ENCODE measurements around the gene NUMBL. TPM values are rescaled to one million over a fixed set of nuclear protein-coding genes. Genes with fewer than 3 reads are reported as not detected.

The NUMBL gene
- total and polyA plus RNA-seq, 9 of the 15 experiments (the other 6 are each of a cell fraction or from before 2014, with no cell fraction given), result 0.39 to 38.6 (median 6.6) TPM

- in situ Hi-C loops (cut with MboI), result no loop called here
- ATAC-seq (no peak), DNase-seq (ENCODE audit: extremely low read depth in 1 of 4, low spot score in 3 of 4) (no peak), FAIRE-seq (no peak)
- H4K20me1 ChIP-seq (replicated peaks; ENCODE audit: control insufficient read depth, insufficient read depth, low read length), result no peaks in the 10 kb centered on the region
- TF ChIP-seq MXI1 (IDR thresholded peaks at IDR 0.05; ENCODE audit: low read depth, low read length) (no peak), ZNF512 (tag; IDR thresholded peaks at IDR 0.05) (peak; percentile 80)
- ChIA-PET CTCF (ENCODE audit: low intra/inter-chr PET ratio) (no interaction called here), POLR2A (no interaction called here)
- 80% methylated on average over 4 of the region's 5 CpGs for whole genome bisulfite sequencing (ENCODE audit: insufficient coverage, low coverage, missing lambda C conversion rate)
- H3K9ac ChIP-seq (ENCODE audit: insufficient read depth in 1 of 2, low read depth in 2 of 2, low read length in 2 of 2), result no peak overlapping the region
- H3K4me1 ChIP-seq (replicated peaks in 1 of 2; ENCODE audit: control insufficient read depth in 2 of 2, insufficient read depth in 2 of 2, low read length in 2 of 2), result peaks cover 3 to 9% of the 10 kb centered on the region in 2 experiments; a peak in 3 of 5 replicates
- H2AFZ ChIP-seq (ENCODE audit: low read depth, low read length), result peak overlapping the region; percentile 59
- intact Hi-C loops (cut with micrococcal nuclease), result no loop called here
- H3K36me3 ChIP-seq (ENCODE audit: control insufficient read depth, insufficient read depth, low read length), result no peaks in the 10 kb centered on the region
- no peaks in the 10 kb centered on the region for H3K27me3 ChIP-seq (ENCODE audit: control insufficient read depth in 2 of 2, insufficient read depth in 2 of 2, low read length in 2 of 2)
- BruUV-seq (replicated peaks), result no TSS peak
- H3K9me3 ChIP-seq (replicated peaks; ENCODE audit: control insufficient read depth, insufficient read depth, low read depth, low read length), result no peaks in the 10 kb centered on the region
- no peaks in the 10 kb centered on the region for H3K79me2 ChIP-seq (ENCODE audit: control insufficient read depth, insufficient read depth, low read length)
- H3K4me2 ChIP-seq (ENCODE audit: insufficient read depth, low read length), result no peak overlapping the region
- H3K4me3 ChIP-seq, result no peak overlapping the region
- H3K9me1 ChIP-seq (ENCODE audit: control insufficient read depth, insufficient read depth, low read length), result no peaks in the 10 kb centered on the region
- no peak overlapping the region for H3K27ac ChIP-seq (ENCODE audit: extremely low read depth, low read depth, low read length)
Observed at GRCh38 chr19:40646743-40647254, 43.7 kb downstream of the NUMBL start.

GRCh38 chr19:40642757-40643305 is 47.6 kb downstream of the NUMBL start:
- Histone ChIP-seq H3K9me3 (replicated peaks; ENCODE audit: control insufficient read depth, insufficient read depth, low read depth, low read length) (no peaks in the 10 kb centered on the region), H3K79me2 (ENCODE audit: control insufficient read depth, insufficient read depth, low read length) (no peaks in the 10 kb centered on the region), H3K27ac (ENCODE audit: extremely low read depth, low read depth, low read length) (no peak overlapping the region), H3K4me1 (replicated peaks in 1 of 2; ENCODE audit: control insufficient read depth in 2 of 2, insufficient read depth in 2 of 2, low read length in 2 of 2) (peaks cover 7 to 26% of the 10 kb centered on the region in 2 experiments; a peak in 4 of 5 replicates), H3K36me3 (ENCODE audit: control insufficient read depth, insufficient read depth, low read length) (no peaks in the 10 kb centered on the region), H3K4me2 (ENCODE audit: insufficient read depth, low read length) (no peak overlapping the region), H3K4me3 (no peak overlapping the region), H2AFZ (ENCODE audit: low read depth, low read length) (no peak overlapping the region), H3K9me1 (ENCODE audit: control insufficient read depth, insufficient read depth, low read length) (no peaks in the 10 kb centered on the region), H3K9ac (ENCODE audit: insufficient read depth in 1 of 2, low read depth in 2 of 2, low read length in 2 of 2) (no peak overlapping the region), H4K20me1 (replicated peaks; ENCODE audit: control insufficient read depth, insufficient read depth, low read length) (no peaks in the 10 kb centered on the region), H3K27me3 (ENCODE audit: control insufficient read depth in 2 of 2, insufficient read depth in 2 of 2, low read length in 2 of 2) (no peaks in the 10 kb centered on the region)
- intact Hi-C loops (cut with micrococcal nuclease) (no loop called here), in situ Hi-C loops (cut with MboI) (no loop called here)
- ATAC-seq (no peak), DNase-seq (ENCODE audit: extremely low read depth in 1 of 4, low spot score in 3 of 4) (no peak), FAIRE-seq (no peak)
- no TSS peak for BruUV-seq (replicated peaks)
- ChIA-PET POLR2A (interaction anchor here (0.6 kb wide), 1 partner anchor 108 kb away, joined by 3 read pairs; the partner anchor contains the start of gene ACTMAP), CTCF (ENCODE audit: low intra/inter-chr PET ratio) (no interaction called here)
- WGBS (ENCODE audit: insufficient coverage, low coverage, missing lambda C conversion rate), result 72% methylated on average over 4 of the region's 8 CpGs
- TF ChIP-seq ZKSCAN1 (IDR thresholded peaks at IDR 0.05; ENCODE audit: low read depth, low read length) (no peak), CBX1 (IDR thresholded peaks at IDR 0.05; ENCODE audit: low read depth) (no peak), CHD1 (IDR thresholded peaks at IDR 0.05; ENCODE audit: low read length) (no peak), HES1 (IDR thresholded peaks at IDR 0.05; ENCODE audit: low read depth) (no peak), ZMIZ1 (IDR thresholded peaks at IDR 0.05; ENCODE audit: low read depth in 2 of 2, low read length in 2 of 2) (no peak), SMARCA5 (IDR thresholded peaks at IDR 0.05) (0 out of 2 replicates have a peak, but pooled peaks have one; percentile 18)

Measured in K562 (cell line).